ENCODE measurements around the gene RPLP1. TPM values are rescaled to one million over a fixed set of nuclear protein-coding genes. Genes with fewer than 3 reads are reported as not detected.

Gene RPLP1
- total RNA-seq, 1 donor from 2014 or later = 218 TPM

GRCh38 chr15:69496001-69496400 is 43.4 kb downstream of the RPLP1 start:
- peak; percentile 14 for DNase-seq (ENCODE audit: low read depth)

- no peak for DNase-seq (ENCODE audit: low read depth)
These were observed 44.5 kb downstream of the RPLP1 start for GRCh38 chr15:69497076-69497475.

- DNase-seq (ENCODE audit: low read depth) = no peak
These were observed 45.0 kb downstream of the RPLP1 start for GRCh38 chr15:69497667-69498066.

- DNase-seq (ENCODE audit: low read depth) = no peak
These were observed 45.7 kb downstream of the RPLP1 start for GRCh38 chr15:69498282-69498681.

GRCh38 chr15:69498987-69499386 is 46.4 kb downstream of the RPLP1 start:
- no peak for DNase-seq (ENCODE audit: low read depth)

- DNase-seq (ENCODE audit: low read depth) = peak; percentile 53
These were observed 47.0 kb downstream of the RPLP1 start for GRCh38 chr15:69499521-69500211.

- DNase-seq (ENCODE audit: low read depth) = no peak
These were observed 47.7 kb downstream of the RPLP1 start for GRCh38 chr15:69500339-69500738.

- DNase-seq (ENCODE audit: low read depth) = no peak
These were observed 48.8 kb downstream of the RPLP1 start for GRCh38 chr15:69501456-69501855.

GRCh38 chr15:69502470-69503045 is 49.9 kb downstream of the RPLP1 start:
- no peak for DNase-seq (ENCODE audit: low read depth)

- no peak for DNase-seq (ENCODE audit: low read depth)
These were observed 51.9 kb downstream of the RPLP1 start for GRCh38 chr15:69504352-69505040.

Other genes starting within 250 kb of the RPLP1 start
- 8.5 and 9.4 TPM in 2 replicates for gene PAQR5, start 153.9 kb upstream of the RPLP1 start, total RNA-seq
- gene KIF23, start 38.5 kb upstream of the RPLP1 start, total RNA-seq = 12.0 and 20.7 TPM in 2 replicates

All from myocyte (in vitro differentiated cells).